ENCODE results near the gene RAD21L1.
A peak's percentile ranks its signal among the peaks of the same experiment; 100 is the strongest.
"Not testable (repeated sequence)": the region's sequence is repeated elsewhere in the genome, so short reads cannot be mapped to it uniquely, and the experiment has no call there.

RAD21L1 gene

DNA sequence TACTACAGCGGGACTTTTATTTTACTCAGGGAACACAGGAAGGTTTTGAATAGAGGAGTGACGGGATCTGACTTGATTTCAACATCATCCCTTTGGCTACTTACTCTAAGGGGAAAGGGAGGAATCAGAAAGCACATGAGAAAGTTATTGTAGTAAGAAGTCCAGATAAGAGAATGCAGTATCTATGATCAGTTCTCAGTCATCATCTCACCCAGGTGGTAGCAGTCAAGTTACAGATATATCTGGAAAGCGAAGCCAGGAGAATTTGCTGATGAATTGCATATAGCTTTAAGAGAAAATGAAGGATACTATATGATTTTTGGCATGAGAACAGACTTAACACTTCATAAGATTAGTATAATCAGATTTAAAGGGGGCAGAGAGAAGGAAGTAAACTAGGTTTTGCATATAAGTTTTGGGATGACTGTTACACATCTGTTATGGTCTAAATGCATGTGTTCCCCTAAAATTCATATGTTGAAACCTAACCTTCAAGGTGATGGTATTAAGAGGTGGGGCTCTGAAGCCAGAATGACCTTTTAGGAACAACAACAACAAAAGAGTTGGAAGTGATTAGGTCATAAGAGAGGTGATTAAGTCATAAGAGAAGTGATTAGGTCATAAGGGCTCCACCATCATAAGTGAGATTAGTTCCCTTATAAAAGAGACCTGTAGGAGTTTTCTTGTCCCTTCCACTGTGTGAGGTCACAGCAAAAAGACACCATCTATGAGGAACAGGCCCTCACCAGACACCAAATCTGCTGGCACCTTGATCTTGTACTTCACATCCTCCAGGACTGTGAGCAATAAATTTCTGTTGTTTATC lies 6.7 kb downstream of the RAD21L1 start:
- no peak for DNase-seq

DNA sequence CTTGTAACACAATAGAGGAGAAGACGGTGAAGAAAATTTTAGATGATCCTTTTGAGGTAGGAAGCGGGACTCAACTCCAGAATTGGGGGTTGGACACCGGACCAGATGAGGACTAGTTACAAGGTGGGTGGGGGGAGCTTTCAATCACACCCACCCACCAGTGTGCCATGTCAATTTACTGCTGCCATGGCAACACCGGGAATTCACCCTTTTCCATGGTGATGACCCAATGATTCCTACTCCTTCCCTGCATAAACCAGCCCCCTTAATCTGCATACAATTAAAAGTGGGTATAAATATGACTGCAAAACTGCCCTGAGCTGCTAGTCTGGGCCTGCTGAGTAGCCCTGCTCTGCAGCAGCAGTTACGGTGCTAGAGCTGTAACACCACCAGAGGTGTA lies 14.7 kb downstream of the RAD21L1 start:
- no peak for DNase-seq

DNA sequence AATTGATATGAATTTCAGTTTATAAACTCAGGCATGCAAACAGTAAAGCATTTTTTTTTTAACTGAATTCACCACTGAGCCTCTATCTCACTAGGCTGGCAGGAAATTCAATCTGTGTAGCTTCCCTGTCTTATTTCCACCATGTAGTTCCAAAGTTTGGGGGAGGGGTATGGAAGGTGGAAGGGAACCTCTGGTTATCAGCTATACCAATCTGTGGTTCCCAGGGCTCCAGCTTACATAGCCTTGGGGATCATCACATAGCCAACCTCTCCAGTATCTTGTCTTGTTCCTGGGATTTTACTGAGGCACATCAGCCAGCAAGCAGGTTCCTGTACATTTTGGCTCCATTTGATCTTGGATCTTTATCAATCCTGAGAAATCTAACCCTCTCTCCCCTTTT lies 15.6 kb downstream of the RAD21L1 start:
- DNase-seq = no peak

DNA sequence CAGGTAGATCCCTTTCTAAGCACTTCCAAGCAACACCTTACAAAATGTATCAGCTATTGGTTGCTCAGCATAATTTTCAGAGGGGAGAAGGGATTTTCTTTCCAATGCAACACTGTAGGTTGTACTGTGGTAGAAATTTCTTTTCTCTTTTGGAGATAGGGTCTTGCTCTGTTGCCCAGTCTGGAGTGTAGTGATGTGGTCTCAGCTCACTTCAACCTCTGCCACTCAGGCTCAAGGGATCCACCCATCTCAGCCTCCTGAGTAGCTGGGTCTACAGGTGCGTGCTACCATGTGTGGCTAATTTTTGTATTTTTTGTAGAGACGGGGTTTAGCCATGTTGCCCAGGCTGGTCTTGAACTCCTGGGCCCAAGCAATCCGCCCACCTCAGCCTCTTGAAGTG lies 16.3 kb downstream of the RAD21L1 start:
- no peak for DNase-seq

DNA sequence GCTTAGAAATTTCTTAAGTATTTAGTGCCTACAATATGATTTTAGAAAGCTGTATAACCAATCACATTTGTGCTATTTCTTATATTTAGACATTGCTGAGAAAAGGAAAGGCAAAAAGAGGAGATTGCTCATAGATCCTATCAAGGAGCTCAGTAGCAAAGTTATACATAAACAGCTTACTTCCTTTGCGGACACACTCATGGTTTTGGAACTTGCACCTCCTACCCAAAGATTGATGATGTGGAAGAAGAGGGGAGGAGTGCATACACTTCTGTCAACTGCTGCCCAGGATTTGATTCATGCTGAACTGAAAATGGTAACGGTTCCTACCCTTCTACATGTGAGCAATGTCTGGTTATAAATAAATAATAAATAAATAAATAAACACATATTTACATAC lies 16.7 kb downstream of the RAD21L1 start:
- peak; percentile 53 for DNase-seq

DNA sequence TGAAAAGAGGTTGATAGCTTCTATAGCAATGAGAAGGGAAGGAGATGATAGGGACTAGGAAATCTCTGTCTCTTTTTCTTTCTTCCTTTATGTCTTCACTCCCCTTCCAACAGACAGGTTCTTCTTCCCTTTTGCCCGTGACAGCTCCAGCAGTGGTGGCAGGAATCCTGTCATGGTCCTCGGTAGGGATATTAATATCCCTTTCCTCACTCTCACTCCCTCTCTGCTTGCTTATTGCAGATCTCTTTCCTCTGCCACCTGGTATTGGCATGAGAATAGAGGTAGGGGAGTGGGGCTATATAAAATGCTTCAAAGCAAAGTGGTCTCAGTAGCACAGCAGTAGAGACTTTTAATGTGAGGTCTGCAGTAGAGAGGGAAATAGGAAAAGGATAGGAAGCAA lies 19.7 kb downstream of the RAD21L1 start:
- no peak for DNase-seq

DNA sequence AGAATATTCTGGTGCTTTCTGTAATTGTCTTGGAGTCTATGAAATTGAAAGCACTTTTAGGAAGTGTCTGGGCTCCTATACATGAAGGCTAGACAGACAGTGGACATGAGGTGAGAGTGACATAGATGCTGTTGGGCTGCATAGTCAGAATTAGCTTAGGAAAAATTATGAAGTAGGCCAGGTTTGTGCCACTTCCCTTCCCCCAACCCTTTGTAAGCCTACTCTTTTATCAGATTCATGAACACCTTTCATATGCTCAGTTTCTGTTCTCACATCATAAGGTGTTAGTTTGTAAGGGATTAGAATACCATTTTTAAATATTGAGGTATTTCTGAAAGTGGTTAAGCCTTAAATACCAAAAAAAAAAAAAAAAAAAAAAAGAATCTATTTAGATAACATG lies 21.8 kb downstream of the RAD21L1 start:
- no peak for DNase-seq

DNA sequence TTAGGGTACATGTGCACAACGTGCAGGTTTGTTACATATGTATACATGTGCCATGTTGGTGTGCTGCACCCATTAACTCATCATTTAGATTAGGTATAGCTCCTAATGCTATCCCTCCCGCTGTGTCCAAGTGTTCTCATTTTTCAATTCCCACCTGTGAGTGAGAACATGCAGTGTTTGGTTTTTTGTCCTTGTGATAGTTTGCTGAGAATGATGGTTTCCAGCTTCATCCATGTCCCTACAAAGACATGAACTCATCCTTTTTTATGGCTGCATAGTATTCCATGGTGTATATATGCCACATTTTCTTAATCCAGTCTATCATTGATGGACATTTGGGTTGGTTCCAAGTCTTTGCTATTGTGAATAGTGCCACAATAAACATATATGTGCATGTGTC lies 24.4 kb downstream of the RAD21L1 start:
- not testable (repeated sequence) for DNase-seq

DNA sequence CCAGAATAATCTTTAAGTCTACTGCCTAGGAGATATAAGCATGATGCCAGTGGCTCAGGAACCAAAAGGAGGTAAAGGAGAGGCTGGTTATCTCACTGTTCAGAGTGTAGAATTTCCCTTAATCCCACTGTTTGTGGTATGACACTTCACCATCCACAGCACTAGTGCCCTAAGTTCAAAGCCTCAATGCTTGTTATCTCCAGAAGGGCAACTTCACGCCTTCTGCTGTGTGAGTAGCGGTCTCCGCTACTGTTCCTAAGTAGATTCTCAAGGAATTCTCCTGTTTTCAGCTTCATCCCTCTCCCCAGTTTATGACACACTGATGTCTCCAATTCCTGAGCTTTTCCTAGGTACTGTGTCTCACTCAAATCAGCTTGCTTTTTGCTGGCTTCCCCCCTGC lies 26.6 kb downstream of the RAD21L1 start:
- DNase-seq = no peak

DNA sequence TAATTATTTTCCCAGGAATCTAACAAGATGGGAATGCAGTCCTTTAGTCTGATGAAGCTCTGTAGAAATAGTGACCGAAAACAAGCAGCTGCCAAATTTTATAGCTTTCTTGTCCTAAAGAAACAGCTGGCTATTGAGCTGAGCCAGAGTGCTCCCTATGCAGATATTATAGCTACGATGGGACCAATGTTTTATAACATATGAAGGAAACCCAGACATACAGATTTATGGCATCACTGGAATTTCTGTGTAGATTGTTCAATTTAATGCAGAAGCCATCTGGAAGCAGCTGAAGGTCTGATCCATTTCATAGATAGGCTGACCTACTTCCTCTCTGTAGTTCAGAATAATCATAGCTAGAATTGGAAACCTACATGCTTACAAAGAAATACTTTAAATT lies 28.4 kb downstream of the RAD21L1 start:
- no peak for DNase-seq

DNA sequence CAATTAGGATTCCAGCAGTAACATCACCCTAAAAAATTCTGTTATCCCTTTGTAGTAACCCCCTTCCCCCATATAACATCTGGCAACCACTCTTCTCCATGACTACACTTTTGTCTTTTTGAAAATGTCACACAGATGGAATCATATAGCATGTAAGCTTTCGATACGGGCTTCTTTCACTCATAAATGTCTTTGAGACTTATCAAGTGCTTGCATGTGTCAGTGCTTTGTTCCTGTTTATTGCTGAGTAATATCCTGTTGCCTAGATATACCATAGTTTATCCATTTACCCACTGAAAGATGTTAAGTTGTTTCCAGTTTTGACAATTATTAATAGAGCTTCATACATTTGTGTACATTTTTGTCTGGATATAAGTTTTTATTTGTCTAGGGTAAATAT lies 29.8 kb downstream of the RAD21L1 start:
- DNase-seq = no peak

DNA sequence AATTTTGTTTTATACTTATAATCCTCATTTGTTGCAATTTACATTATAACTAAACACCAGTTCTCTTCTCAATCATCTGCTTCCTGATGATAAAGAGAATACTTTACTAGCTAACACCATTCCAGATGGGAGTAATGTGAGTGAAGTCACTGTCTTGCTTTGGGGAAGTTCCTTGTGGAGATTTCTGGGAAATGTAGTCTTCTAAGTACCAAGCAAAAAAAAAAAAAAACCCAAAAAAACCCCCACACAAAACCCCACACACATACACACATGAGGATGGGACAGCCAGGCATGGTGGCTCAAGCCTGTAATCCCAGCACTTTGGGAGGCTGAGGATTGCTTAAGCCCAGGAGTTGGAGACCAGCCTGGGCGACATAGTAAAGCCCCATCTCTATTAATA lies 38.0 kb downstream of the RAD21L1 start:
- DNase-seq = peak; percentile 18

DNA sequence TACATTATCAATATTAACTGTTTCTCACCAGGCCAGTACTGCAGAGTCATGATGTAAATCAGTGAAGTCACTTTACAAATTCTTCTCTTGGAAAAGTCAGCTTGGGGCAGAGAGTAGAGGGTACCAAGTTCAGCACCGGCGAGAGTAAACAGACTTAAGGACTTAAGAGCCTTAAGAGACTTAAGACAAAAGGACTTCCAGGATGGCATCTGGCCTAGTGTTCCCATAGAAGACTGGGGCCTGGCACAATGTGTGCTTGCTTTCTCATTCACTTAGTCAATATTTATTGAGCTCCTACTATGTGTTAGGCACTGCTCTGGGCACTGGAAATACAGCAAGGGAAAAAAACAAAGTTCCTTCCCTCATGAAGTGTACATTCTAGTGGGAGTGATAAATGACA lies 38.9 kb downstream of the RAD21L1 start:
- no peak for DNase-seq

DNA sequence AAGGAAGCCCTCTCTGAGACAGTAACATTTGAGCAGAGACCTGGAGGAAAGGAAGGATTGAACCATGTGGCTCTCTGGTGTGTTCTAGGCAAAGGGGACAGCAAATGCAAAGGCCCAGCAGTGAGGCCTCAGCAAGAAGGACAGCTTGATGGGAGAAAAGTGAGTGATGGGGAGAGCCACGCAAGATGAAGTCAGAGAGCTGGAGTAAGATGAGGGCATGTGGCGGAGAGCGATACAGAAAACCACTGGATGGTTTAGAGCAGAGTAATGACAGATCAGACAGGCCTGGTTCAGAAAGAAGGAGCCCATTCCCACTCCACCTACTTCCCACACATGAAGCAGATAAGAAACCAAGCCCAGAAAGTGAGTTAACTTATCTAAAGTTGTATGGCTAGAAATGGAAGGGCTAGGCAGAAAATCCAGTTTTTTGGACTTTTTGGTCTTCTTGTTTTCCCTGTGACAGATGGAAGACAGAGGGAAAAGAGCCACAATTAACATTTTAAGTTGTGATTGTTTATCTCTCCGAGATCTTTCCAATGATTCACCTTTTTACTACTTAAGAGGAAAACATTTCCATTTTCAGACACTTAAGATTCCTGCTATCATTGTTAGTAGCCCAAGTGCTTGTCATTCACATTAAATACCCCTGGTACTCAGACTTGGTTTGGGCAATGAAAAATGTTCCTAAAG lies 39.5 kb downstream of the RAD21L1 start:
- DNase-seq = no peak

DNA sequence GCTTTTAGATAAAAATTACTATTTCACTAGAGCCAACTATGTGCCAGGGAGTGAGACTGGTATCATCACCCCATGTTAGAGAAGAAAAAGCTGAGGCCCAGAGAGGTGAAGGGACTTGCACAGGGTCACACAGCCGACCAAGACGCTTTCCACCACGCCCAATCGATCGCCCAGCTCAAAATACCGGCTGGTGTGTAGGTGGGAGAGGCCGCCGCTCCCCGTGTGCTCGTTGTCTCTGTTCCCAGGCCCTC lies 40.0 kb downstream of the RAD21L1 start:
- DNase-seq = no peak

DNA sequence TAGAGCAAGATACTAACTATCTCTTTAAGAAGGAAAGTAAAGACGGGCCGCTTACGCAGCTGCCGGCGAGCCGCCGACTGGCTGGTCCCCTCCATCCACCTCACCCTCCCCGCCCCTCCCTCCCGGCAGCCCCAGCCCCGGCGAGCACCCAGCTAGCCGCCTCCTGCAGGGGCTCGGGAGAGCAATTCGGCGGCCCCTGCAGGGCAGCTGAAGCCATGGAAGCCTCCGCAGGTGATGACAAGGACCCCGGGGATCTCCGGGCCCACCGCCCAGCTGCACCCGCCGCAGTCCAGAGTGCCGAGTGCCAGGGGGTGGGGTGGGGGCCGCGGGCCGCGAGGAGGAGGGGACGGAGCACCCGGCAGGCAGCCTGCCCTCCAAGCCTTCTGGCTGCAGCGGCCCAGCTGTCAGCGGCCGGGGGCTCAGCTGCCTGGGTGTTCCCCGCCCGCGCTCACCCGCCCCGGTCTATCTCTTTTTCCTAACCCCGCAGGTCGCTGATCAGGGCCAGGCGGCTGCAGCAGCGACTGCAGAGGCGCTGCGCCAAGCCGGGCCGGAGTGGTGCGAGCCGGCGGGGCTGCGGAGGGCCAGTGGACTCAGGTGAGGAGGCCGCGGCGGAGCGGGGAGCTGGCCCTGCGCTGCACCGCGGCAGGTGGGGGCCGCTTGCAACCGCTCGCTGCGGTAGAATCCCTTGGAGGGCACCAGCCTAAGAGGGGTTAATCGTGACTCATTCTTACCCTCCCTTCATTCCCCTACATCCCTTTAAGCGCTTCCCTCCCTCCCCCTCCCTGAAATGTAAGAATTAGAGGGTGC lies 40.5 kb downstream of the RAD21L1 start, which contains the start of gene SNPH:
SNPH (plus strand) TSS at position 128 of the 807 bp plus-strand sequence. CDS start 29,946 bp downstream, outside the sequence.
- DNase-seq = peak; percentile 68

DNA sequence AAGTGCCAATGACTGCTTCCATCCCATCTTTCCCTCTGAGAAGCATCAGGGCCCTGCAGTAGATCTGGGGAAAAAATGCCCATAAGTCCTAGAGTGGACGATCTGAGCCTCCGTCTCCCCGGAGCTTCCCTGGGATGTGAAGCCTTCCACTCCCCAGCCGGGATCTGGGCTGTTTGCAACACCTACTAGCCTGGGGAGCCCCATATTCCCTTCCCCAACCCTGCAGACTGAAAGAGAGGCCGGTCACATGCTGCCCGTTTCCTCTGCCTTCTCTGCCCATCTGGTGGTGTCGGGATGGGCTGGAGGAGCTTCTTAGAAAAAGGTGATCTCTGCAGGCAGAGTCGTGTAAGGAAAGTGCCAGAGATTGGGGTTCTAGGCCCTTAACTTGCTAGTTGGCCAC lies 41.3 kb downstream of the RAD21L1 start:
- DNase-seq = no peak

DNA sequence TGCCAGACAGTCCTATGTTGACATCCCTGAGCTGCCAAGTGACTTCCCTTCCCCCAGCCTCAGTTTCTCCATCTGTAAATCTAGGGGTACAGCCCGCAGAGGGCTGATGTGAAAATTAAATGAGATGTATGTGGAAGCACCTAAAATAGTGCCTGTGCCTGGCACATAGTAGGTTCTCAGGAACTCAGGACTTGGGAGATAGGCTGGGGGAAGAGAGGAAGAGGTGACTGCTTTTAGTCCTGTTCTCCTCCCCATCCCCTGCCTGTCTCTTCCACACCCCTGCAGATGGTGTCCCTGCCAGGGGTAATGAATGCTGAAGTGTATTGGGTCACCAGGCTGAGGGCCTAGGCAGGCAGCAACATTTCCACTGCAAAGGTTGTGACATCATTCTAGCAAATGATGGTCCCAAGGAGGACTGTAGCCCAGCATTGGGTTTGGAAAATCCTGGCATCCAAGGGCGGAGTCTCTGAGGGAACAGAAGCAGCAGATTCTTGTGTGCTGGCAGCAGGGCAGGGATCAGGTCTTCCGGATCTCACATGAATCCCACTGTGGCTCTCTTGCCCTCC lies 42.0 kb downstream of the RAD21L1 start:
- DNase-seq = no peak

DNA sequence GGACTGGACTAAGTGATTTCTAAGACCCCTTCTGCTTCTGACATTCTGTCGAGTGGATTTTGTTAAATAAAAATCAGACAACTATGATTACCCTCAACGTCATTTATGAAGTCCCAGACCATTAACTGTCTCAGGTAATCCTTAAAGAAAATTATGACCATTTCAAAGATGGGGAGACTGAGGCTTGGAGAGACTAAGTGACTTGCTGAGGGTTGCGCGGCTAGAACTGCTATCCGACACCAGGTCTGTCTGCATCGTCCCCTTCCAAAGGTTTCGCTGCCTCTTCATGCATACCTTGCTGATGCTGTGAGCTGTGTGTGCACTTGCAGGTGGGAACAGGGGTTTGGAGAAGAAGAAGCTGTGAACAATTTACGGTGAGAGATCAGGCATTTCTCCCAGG lies 43.4 kb downstream of the RAD21L1 start:
- no peak for DNase-seq

DNA sequence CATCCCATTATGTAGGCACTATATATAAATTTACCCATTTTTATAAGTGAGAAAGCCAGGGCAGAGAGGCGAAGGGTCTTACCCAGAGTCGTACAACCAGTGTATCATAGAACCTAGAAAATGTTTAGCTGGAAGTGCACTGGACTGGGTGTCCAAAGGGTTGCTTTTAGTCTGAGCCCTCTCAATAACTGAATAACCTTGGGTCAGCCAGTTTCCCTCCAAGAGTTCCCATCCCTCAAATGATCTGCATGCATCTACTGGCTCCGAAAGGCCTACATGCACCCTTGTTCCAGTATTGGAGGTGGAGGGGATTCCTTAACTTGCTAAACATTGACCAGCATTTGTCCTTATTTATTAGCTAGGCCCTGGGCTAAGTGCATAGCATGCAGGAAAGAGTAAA lies 44.0 kb downstream of the RAD21L1 start:
- no peak for DNase-seq

DNA sequence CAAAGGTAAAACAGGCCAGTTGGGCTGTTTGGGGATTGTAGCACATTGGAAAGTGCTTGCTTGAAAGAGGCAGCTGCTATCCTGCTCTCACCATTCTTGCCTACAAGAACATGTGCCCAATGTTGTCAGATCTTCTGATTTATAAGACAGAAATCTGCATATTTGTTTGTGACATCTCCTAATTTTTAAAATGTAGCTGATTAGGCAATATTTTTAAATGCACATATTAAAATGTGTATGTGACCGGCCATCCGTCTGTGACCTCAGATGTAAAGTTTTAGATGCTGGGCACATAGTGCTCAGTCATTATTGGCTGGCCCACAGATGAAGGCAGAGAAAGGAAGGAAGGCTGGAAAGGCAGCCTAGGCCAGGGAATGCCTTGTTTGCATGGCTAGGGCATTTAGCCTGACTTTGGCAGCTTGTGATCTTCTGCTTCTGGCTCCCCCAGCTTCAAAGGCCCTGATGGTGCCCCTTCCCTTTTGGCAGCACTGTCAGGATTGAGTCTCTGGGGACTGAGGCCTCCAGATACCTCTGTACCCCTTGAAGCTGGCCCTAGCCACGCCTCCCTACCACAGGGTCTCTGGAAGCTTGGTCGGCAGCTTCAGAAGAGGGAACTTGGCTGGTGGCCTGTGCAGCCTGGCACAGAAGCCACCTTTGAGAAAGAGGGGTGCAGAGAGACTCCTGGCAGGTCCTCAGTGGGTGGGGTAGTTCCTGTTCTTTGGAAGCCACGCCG lies 46.7 kb downstream of the RAD21L1 start:
- no peak for DNase-seq

DNA sequence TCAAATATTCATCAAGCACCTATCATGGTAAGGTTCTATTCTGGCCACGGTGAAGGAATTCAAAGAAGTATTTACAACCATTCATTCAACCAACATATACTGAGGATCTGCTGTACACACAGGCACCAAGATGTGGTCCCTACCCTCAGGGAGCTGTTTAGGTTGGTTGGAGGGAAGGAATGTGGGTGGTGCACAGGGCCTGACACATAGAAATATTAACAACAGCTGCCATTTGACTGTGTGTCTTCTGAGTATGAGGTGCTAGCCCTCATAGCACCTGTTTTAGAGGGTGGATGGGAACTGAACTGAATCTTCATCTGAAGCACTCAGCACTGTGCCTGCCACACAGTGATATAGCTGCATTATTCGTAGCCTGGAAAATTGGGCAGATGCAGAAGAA lies 47.5 kb downstream of the RAD21L1 start:
- no peak for DNase-seq

Measured in fibroblast of skin of scalp (primary cell).